ENCODE data around the gene SYNC. TPM values are rescaled to one million over a fixed set of nuclear protein-coding genes. Genes with fewer than 3 reads are reported as not detected.
A peak's percentile ranks its signal among the peaks of the same experiment; 100 is the strongest.

SYNC gene
- total RNA-seq (10 to 100 TPM in 1 of 2 donors, 1 to 10 TPM in 1; 9.0 to 11.8 TPM), polyA plus RNA-seq (ENCODE audit: insufficient read depth, low read depth, low replicate concordance) (12.4 TPM)
- long read RNA-seq, donor 1, partial matches to known transcripts = 0 of 2 reads
- long read RNA-seq, donor 1, other reads (novel, unspliced or antisense) = 0 of 2 reads
- long read RNA-seq, donor 2, partial matches to known transcripts = 0 of 1 reads
- long read RNA-seq, donor 2, other reads (novel, unspliced or antisense) = 0 of 1 reads

GRCh38 chr1:32702599-32703478 lies at the start of gene SYNC:
Gene SYNC (minus strand): TSS chr1:32702770. CDS start chr1:32702660, 110 bp downstream.
- Histone ChIP-seq H3K4me1 (peaks cover 30% of the 10 kb centered on the region), H3K36me3 (ENCODE audit: low read depth, missing control alignments) (no peaks in the 10 kb centered on the region), H3K4me3 (peak within 1 kb of the TSS; percentile 69 to 72), H3K27ac (peak within 1 kb of the TSS; percentile 90), H3K9me3 (no peaks in the 10 kb centered on the region), H3K27me3 (no peaks in the 10 kb centered on the region)
- TF ChIP-seq POLR2A (IDR thresholded peaks at IDR 0.05) = no peak
- TF ChIP-seq CTCF (IDR thresholded peaks at IDR 0.05) = no peak
- intact Hi-C loops (cut with DNase I; ENCODE audit: low total_unique reads) = no loop called here
- DNase-seq = peak; percentile 51
- WGBS, 2 donors = 0 to 1% methylated on average over 8 to 57 of the region's 70 CpGs

- no peaks in the 10 kb centered on the region for H3K9me3 ChIP-seq
- H3K4me3 ChIP-seq = no peak overlapping the region
- no peak for DNase-seq
- WGBS, 2 donors = 56 to 80% methylated on average over 3 of the region's 3 CpGs
- H3K36me3 ChIP-seq (ENCODE audit: low read depth, missing control alignments) = no peaks in the 10 kb centered on the region
- H3K27ac ChIP-seq = no peak overlapping the region
- peaks cover 17% of the 10 kb centered on the region for H3K4me1 ChIP-seq
- no peaks in the 10 kb centered on the region for H3K27me3 ChIP-seq
- no peak for TF ChIP-seq CTCF (IDR thresholded peaks at IDR 0.05)
- intact Hi-C loops (cut with DNase I; ENCODE audit: low total_unique reads) = no loop called here
These were observed 47.2 kb upstream of the SYNC start for GRCh38 chr1:32749771-32750170.

- H3K27me3 ChIP-seq = no peaks in the 10 kb centered on the region
- no peak overlapping the region for H3K27ac ChIP-seq
- 90 to 95% methylated on average over 3 to 4 of the region's 4 CpGs for WGBS, 2 donors
- no peaks in the 10 kb centered on the region for H3K36me3 ChIP-seq (ENCODE audit: low read depth, missing control alignments)
- peaks cover 12% of the 10 kb centered on the region for H3K4me1 ChIP-seq
- intact Hi-C loops (cut with DNase I; ENCODE audit: low total_unique reads) = no loop called here
- no peak overlapping the region for H3K4me3 ChIP-seq
- no peak for TF ChIP-seq CTCF (IDR thresholded peaks at IDR 0.05)
- no peak for TF ChIP-seq POLR2A (IDR thresholded peaks at IDR 0.05)
- H3K9me3 ChIP-seq = no peaks in the 10 kb centered on the region
- no peak for DNase-seq
These were observed 46.8 kb upstream of the SYNC start for GRCh38 chr1:32749332-32749731.

- Histone ChIP-seq H3K36me3 (ENCODE audit: low read depth, missing control alignments) (no peaks in the 10 kb centered on the region), H3K9me3 (no peaks in the 10 kb centered on the region), H3K4me3 (no peak overlapping the region), H3K27ac (no peak overlapping the region), H3K4me1 (peaks cover 12% of the 10 kb centered on the region), H3K27me3 (no peaks in the 10 kb centered on the region)
- no peak for DNase-seq
- intact Hi-C loops (cut with DNase I; ENCODE audit: low total_unique reads) = no loop called here
- TF ChIP-seq POLR2A (IDR thresholded peaks at IDR 0.05) (no peak), CTCF (IDR thresholded peaks at IDR 0.05) (no peak)
- WGBS, 2 donors = 84 to 92% methylated on average over 8 of the region's 8 CpGs
These were observed 46.4 kb upstream of the SYNC start for GRCh38 chr1:32748926-32749325.

All from testis (tissue), 5 donors.